SK-N-SH (cell line): ENCODE results near the gene CPED1.

Source experiments
- ELF1 ChIP-seq: IDR thresholded peaks from 2 replicates; pipeline ENCODE4 v1.4.0; 2012
- TCF12 ChIP-seq: IDR thresholded peaks from 2 replicates; pipeline ENCODE4 v1.4.0; 2012
- TF ChIP-seq, protein P1 (sequence below): fragments of 200-600 bp; sonication (generic); IDR thresholded peaks from 2 replicates; pipeline ENCODE4 v1.6.1; 2017; ENCODE audit warnings: antibody characterized with exemption, mild to moderate bottlenecking, moderate library complexity

DNA sequence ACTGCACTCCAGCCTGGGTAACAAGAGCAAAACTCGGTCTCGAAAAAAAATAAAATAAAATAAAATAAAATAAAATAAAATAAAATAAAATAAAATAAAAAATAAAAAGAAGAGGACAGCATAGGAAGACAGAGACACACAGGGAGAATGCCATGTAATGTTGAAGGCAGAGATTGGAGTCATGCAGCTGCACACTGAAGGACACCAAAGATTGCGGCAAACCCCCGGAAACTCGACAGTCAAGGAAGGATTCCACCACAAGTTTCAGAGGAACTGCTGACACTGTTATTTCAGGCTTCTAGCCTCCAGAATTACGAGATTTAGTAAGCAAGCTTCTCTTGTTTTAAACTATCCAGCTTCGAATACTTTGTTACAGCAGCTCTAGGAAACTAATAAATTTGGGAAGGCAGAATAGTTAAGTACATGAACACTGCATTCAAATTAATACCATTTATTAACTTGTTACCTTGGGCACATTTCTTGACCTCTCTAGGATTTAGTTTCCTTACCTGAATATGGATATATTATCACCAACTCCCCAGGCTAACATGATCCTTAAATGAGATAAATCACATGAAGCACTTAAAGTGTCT is 9.5 kb downstream of the CPED1 start:
- TF ChIP-seq ELF1 (no peak), TCF12 (no peak)
- TF ChIP-seq, protein P1, sequence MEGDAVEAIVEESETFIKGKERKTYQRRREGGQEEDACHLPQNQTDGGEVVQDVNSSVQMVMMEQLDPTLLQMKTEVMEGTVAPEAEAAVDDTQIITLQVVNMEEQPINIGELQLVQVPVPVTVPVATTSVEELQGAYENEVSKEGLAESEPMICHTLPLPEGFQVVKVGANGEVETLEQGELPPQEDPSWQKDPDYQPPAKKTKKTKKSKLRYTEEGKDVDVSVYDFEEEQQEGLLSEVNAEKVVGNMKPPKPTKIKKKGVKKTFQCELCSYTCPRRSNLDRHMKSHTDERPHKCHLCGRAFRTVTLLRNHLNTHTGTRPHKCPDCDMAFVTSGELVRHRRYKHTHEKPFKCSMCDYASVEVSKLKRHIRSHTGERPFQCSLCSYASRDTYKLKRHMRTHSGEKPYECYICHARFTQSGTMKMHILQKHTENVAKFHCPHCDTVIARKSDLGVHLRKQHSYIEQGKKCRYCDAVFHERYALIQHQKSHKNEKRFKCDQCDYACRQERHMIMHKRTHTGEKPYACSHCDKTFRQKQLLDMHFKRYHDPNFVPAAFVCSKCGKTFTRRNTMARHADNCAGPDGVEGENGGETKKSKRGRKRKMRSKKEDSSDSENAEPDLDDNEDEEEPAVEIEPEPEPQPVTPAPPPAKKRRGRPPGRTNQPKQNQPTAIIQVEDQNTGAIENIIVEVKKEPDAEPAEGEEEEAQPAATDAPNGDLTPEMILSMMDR, result no peak
